ENCODE data around the gene MS4A4A.

DNA sequence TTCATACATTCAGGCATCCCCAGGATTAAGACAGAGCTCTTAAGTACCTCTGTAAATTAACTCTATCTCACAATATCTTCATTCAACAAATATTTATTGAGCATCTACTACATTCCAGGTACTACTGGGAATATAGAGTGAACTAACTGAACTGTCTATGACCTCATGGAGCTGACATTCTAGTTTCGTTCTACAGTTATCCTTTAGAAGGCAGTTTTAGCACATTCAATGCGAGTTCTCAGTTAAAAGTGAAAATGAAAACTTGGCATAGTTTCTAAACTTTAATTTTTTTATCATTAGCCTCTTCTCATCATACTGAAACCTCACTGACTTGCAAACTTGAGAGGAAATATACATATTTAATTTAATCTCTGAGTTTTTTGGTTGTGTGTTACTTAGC, 35.9 kb downstream of the MS4A4A start:
- TF ChIP-seq YY1 (IDR thresholded peaks at IDR 0.05; ENCODE audit: low read depth), result no peak
- no peak for TF ChIP-seq CEBPB (IDR thresholded peaks at IDR 0.05)
- TF ChIP-seq RAD21 (IDR thresholded peaks at IDR 0.05; ENCODE audit: low read depth), result no peak
- TF ChIP-seq EP300 (IDR thresholded peaks at IDR 0.05; ENCODE audit: borderline replicate concordance), result no peak
- TF ChIP-seq TAF1 (IDR thresholded peaks at IDR 0.05; ENCODE audit: low read depth), result no peak
- TF ChIP-seq EGR1 (IDR thresholded peaks at IDR 0.05), result no peak
- TF ChIP-seq, protein P1, sequence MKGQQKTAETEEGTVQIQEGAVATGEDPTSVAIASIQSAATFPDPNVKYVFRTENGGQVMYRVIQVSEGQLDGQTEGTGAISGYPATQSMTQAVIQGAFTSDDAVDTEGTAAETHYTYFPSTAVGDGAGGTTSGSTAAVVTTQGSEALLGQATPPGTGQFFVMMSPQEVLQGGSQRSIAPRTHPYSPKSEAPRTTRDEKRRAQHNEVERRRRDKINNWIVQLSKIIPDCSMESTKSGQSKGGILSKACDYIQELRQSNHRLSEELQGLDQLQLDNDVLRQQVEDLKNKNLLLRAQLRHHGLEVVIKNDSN (IDR thresholded peaks at IDR 0.05), result no peak
- TF ChIP-seq, protein P2, sequence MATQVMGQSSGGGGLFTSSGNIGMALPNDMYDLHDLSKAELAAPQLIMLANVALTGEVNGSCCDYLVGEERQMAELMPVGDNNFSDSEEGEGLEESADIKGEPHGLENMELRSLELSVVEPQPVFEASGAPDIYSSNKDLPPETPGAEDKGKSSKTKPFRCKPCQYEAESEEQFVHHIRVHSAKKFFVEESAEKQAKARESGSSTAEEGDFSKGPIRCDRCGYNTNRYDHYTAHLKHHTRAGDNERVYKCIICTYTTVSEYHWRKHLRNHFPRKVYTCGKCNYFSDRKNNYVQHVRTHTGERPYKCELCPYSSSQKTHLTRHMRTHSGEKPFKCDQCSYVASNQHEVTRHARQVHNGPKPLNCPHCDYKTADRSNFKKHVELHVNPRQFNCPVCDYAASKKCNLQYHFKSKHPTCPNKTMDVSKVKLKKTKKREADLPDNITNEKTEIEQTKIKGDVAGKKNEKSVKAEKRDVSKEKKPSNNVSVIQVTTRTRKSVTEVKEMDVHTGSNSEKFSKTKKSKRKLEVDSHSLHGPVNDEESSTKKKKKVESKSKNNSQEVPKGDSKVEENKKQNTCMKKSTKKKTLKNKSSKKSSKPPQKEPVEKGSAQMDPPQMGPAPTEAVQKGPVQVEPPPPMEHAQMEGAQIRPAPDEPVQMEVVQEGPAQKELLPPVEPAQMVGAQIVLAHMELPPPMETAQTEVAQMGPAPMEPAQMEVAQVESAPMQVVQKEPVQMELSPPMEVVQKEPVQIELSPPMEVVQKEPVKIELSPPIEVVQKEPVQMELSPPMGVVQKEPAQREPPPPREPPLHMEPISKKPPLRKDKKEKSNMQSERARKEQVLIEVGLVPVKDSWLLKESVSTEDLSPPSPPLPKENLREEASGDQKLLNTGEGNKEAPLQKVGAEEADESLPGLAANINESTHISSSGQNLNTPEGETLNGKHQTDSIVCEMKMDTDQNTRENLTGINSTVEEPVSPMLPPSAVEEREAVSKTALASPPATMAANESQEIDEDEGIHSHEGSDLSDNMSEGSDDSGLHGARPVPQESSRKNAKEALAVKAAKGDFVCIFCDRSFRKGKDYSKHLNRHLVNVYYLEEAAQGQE (IDR thresholded peaks at IDR 0.05; ENCODE audit: low read depth), result no peak
- TF ChIP-seq TCF12 (IDR thresholded peaks at IDR 0.05; ENCODE audit: low read depth), result no peak

Measured in Ishikawa (cell line).